NCI-H2029 (cell line): ENCODE data around the gene ALDH3B1.

Source experiments
- DNase-seq: peaks from one replicate; lab custom pipeline; 2025; lab: John Stamatoyannopoulos, UW

ALDH3B1 gene

DNA sequence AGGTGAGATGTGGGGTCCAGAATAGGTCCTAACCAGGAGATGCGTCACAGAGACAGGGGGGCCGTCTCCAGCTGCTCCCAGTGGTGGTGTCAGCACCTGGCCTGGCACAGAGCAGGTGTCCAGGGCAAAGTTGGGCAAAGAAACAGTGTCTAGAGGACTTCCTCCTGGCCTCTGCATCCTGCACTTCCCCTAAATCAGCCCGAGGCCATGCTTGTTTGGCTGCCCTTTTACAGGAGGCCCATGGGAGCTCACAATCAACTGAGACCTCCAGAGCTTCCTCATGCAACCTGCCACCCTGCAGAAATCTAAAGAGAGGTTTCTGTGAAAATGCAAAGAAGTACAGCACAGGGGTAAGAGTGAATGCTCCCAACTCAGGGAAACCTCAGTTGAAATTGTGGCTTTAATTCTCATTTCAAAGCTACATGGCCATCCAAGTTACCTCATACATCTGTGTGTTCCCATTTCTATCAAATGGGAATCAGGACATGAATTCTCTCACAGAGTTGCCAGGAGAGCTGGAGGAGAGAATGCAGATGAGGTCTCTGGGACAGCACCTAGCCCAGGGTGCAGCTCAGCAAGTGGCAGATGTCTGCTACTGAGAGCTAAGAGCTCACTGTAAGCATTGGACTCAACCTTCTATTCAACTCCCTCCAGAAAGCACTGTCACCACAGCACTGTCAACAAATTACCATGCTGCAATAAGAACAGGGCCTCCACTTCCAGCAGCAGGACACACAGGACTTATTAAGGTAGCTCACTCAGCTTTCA, 61.3 kb downstream of the ALDH3B1 start:
- DNase-seq: no peak

DNA sequence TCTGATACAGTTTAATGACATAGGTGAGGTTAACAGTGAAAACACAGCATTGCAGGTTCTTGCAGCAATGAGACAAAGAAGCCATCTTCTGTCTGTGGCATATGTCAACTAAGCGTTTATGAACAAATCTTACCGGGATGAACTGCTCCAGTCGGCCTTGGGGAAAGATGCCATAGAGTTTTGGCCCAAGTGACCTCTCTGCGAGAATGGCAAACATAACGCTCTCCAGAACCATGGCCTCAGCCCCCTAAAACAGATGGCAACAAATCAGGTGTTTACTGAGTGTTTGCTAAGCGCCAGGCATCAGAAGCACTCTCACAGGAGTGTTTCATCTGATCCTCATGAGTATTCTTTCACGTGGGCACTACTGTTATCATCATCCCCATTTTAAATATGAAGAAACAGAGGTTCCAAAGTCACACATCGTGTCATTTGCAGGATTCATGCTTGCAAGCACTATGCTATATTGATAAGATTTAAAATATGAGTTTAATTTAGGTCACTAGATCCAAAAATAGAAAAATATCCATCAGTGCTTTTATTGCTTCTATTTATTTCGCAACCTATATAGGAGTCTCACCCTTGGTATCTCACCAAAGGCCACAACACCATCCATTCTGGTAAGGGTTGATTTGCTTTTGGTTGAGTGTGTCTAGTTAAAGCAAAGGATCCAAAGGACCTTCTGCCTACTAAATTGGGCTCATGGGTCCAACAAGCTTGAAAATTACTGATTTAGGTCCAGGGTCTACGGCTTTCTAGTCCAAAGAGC, 64.6 kb downstream of the ALDH3B1 start:
- no peak for DNase-seq

DNA sequence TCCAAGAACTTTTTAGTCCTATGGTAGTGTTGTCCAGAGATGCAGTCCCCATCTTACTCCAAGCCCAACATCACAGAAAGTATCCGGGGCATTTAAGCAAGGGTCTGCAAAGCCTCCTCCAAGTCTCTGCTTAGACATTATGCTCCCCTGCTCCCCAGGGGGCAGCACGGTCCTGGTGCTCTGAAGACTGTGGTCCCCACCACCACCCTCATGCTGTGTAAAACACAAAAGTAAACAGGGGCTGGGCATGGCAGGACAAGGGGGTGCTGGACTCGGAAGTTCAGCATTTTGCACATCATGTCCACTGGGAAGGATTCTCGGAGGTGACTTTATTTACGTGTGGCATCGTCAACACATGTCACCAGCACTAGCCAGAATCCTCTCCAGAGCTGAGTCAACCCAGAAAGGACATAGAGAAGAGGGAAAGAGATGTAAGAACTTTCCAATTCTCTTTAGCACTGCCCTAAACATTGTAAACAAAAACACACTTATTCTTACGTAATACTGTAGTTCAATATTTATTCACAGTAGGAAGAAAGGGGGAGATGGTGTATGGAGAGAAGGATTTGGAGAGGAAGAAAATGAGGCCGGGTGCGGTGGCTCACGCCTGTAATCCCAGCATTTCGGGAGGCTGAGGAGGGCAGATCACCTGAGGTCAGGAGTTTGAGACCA, 66.4 kb downstream of the ALDH3B1 start:
- DNase-seq: no peak

DNA sequence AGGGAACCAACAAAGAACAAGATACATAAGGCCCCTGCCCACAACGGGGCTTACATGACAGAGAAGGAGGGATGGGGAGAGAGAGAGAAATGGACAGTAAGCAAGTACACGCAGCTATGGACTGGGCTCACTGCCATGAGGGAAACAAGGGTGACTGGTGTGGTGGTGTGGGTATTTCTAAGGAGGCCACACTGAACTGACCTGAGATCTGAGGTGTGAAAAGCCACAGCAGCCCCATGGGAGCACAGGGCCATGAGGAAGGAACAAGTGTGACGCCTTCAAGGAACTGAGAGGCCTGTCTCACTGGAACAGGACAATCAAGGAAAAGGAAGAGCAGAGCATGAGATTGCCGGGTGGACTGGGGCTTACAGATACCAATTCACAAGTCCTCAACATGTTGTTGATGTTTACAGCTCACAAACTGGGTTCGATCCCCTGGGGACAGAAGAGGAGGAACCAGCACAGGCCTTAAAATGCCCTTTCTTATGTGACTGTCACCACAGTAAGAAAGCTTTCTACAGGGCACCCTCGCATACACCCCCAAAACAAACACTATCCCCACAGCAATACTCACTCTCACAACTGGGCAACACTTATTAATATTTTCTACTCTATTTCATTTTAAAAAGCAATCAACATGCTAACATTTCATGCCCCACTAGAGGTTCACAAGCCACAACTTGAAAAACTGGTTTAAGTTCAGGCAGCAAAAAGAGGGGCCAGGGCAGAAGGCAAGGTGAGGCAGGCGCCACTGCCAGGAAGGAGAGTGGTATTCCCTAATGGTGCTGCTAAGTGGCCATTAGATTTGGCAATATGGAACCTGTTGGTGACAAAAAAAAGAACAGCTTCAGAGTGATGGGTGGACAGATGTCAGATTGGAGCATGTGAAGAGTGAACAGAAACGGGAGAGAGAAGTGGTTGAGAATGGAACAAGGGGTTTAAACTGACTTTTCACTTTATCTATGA, 67.8 kb downstream of the ALDH3B1 start:
- DNase-seq: no peak
